GM18520 (cell line): ENCODE measurements around the gene FAM120A.
"Not testable (repeated sequence)": the region's sequence is repeated elsewhere in the genome, so short reads cannot be mapped to it uniquely, and the experiment has no call there.

Experiments
- ATAC-seq: cut with Tn5 transposase; IDR thresholded peaks from one replicate; pipeline ENCODE4 v1.9.1; 2021; ENCODE audit not compliant: unreplicated experiment

Gene FAM120A

GRCh38 chr9:93508207-93508606 is 56.7 kb downstream of the FAM120A start:
- no peak for ATAC-seq

GRCh38 chr9:93509084-93509483 is 57.6 kb downstream of the FAM120A start:
- ATAC-seq: no peak

GRCh38 chr9:93510041-93510440 is 58.6 kb downstream of the FAM120A start:
- ATAC-seq: no peak

GRCh38 chr9:93511228-93511627 is 59.7 kb downstream of the FAM120A start:
- ATAC-seq: not testable (repeated sequence)

- ATAC-seq: not testable (repeated sequence)
Observed at GRCh38 chr9:93512170-93512812, 60.8 kb downstream of the FAM120A start.

GRCh38 chr9:93513606-93514005 is 62.1 kb downstream of the FAM120A start:
- ATAC-seq: no peak

- ATAC-seq: no peak
Observed at GRCh38 chr9:93517331-93517730, 65.8 kb downstream of the FAM120A start.

GRCh38 chr9:93520523-93520922 is 69.0 kb downstream of the FAM120A start:
- ATAC-seq: no peak

- no peak for ATAC-seq
Observed at GRCh38 chr9:93522736-93523135, 71.3 kb downstream of the FAM120A start.

GRCh38 chr9:93523518-93524144 is 72.1 kb downstream of the FAM120A start:
- ATAC-seq: no peak

- no peak for ATAC-seq
Observed at GRCh38 chr9:93525476-93525875, 74.0 kb downstream of the FAM120A start.

- no peak for ATAC-seq
Observed at GRCh38 chr9:93531374-93531773, 79.9 kb downstream of the FAM120A start.

- ATAC-seq: no peak
Observed at GRCh38 chr9:93532141-93532540, 80.7 kb downstream of the FAM120A start.

- ATAC-seq: no peak
Observed at GRCh38 chr9:93533863-93534262, 82.4 kb downstream of the FAM120A start.

- no peak for ATAC-seq
Observed at GRCh38 chr9:93536167-93536566, 84.7 kb downstream of the FAM120A start.

- no peak for ATAC-seq
Observed at GRCh38 chr9:93536874-93537273, 85.4 kb downstream of the FAM120A start.

- no peak for ATAC-seq
Observed at GRCh38 chr9:93540305-93540704, 88.8 kb downstream of the FAM120A start.

GRCh38 chr9:93541005-93541404 is 89.5 kb downstream of the FAM120A start:
- no peak for ATAC-seq

- ATAC-seq: no peak
Observed at GRCh38 chr9:93541581-93542349, 90.3 kb downstream of the FAM120A start.

GRCh38 chr9:93543117-93543516 is 91.6 kb downstream of the FAM120A start:
- no peak for ATAC-seq

GRCh38 chr9:93546356-93546755 is 94.9 kb downstream of the FAM120A start:
- ATAC-seq: no peak

GRCh38 chr9:93549611-93550010 is 98.1 kb downstream of the FAM120A start:
- ATAC-seq: no peak
